Measurements from ENCODE around the gene TRIM9. TPM values are rescaled to one million over a fixed set of nuclear protein-coding genes. Genes with fewer than 3 reads are reported as not detected.
A peak's percentile ranks its signal among the peaks of the same experiment; 100 is the strongest.

Gene TRIM9
- total and polyA plus RNA-seq, 9 of the 15 experiments (the other 6 are each of a cell fraction or from before 2014, with no cell fraction given), result 0.03 to 0.15 (median 0.04) TPM; not detected in 4

DNA sequence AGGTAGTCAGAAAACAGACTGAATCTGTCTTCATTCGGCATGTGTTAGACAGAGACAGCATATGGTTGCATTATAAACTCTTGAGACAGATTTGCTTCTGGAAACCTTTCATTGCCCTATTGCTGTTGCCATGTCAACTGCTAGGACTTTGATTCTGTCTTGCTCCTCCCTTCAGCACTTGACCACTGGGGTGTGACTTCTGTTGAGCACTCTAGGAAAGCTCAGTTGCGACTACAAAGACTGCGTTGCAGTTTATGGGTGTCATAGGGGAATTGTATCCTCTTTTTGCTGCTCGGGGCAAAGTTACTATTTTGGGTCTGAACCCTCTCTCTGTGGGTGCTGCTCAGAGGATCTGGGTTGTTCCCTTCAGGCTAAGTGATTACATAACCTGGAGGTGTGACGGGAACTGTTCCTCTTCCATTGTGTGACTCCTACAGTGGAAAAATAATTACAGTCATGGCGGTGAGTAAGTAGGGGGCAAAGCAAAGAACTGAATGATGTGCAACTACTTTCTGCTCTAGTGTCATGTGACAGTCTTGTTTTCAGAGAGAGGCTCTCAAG lies 44.3 kb upstream of the TRIM9 start:
- Histone ChIP-seq H3K4me2 (ENCODE audit: insufficient read depth, low read length) (no peak overlapping the region), H3K9me3 (replicated peaks; ENCODE audit: control insufficient read depth, insufficient read depth, low read depth, low read length) (no peaks in the 10 kb centered on the region), H3K79me2 (ENCODE audit: control insufficient read depth, insufficient read depth, low read length) (no peaks in the 10 kb centered on the region), H2AFZ (ENCODE audit: low read depth, low read length) (no peak overlapping the region), H3K27me3 (ENCODE audit: control insufficient read depth in 2 of 2, insufficient read depth in 2 of 2, low read length in 2 of 2) (no peaks in the 10 kb centered on the region), H3K36me3 (ENCODE audit: control insufficient read depth, insufficient read depth, low read length) (no peaks in the 10 kb centered on the region), H3K9ac (ENCODE audit: insufficient read depth in 1 of 2, low read depth in 2 of 2, low read length in 2 of 2) (no peak overlapping the region), H4K20me1 (replicated peaks; ENCODE audit: control insufficient read depth, insufficient read depth, low read length) (no peaks in the 10 kb centered on the region), H3K27ac (ENCODE audit: extremely low read depth, low read depth, low read length) (no peak overlapping the region), H3K9me1 (ENCODE audit: control insufficient read depth, insufficient read depth, low read length) (no peaks in the 10 kb centered on the region), H3K4me1 (replicated peaks in 1 of 2; ENCODE audit: control insufficient read depth in 2 of 2, insufficient read depth in 2 of 2, low read length in 2 of 2) (no peaks in the 10 kb centered on the region), H3K4me3 (no peak overlapping the region)
- POLR2A ChIA-PET, result no interaction called here
- 2% methylated on average over 6 of the region's 6 CpGs for WGBS (ENCODE audit: insufficient coverage, low coverage, missing lambda C conversion rate)
- FAIRE-seq (no peak), ATAC-seq (no peak), DNase-seq (ENCODE audit: extremely low read depth in 1 of 4, low spot score in 3 of 4) (no peak)
- TF ChIP-seq, protein P1, sequence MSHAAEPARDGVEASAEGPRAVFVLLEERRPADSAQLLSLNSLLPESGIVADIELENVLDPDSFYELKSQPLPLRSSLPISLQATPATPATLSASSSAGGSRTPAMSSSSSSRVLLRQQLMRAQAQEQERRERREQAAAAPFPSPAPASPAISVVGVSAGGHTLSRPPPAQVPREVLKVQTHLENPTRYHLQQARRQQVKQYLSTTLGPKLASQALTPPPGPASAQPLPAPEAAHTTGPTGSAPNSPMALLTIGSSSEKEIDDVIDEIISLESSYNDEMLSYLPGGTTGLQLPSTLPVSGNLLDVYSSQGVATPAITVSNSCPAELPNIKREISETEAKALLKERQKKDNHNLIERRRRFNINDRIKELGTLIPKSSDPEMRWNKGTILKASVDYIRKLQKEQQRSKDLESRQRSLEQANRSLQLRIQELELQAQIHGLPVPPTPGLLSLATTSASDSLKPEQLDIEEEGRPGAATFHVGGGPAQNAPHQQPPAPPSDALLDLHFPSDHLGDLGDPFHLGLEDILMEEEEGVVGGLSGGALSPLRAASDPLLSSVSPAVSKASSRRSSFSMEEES (CRISPR knock-in tag; IDR thresholded peaks at IDR 0.05), result peak; percentile 32; the same call in 1 of the 2 replicates
- TF ChIP-seq RFX1 (IDR thresholded peaks at IDR 0.05), result 0 out of 2 replicates have a peak, but pooled peaks have one; percentile 25
- TF ChIP-seq, protein P2, sequence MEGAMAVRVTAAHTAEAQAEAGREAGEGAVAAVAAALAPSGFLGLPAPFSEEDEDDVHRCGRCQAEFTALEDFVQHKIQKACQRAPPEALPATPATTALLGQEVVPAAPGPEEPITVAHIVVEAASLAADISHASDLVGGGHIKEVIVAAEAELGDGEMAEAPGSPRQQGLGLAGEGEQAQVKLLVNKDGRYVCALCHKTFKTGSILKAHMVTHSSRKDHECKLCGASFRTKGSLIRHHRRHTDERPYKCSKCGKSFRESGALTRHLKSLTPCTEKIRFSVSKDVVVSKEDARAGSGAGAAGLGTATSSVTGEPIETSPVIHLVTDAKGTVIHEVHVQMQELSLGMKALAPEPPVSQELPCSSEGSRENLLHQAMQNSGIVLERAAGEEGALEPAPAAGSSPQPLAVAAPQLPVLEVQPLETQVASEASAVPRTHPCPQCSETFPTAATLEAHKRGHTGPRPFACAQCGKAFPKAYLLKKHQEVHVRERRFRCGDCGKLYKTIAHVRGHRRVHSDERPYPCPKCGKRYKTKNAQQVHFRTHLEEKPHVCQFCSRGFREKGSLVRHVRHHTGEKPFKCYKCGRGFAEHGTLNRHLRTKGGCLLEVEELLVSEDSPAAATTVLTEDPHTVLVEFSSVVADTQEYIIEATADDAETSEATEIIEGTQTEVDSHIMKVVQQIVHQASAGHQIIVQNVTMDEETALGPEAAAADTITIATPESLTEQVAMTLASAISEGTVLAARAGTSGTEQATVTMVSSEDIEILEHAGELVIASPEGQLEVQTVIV (CRISPR knock-in tag; IDR thresholded peaks at IDR 0.05; ENCODE audit: borderline replicate concordance), result no peak
- intact Hi-C loops (cut with micrococcal nuclease), result no loop called here
- no TSS peak for BruUV-seq (replicated peaks)
- in situ Hi-C loops (cut with MboI), result no loop called here
- CTCF ChIA-PET (ENCODE audit: low intra/inter-chr PET ratio), result no interaction called here

All from K562 (cell line).